Psoas muscle (tissue), 8 donors: ENCODE results near the gene SLCO6A1. TPM values are rescaled to one million over a fixed set of nuclear protein-coding genes. Genes with fewer than 3 reads are reported as not detected.
A peak's percentile ranks its signal among the peaks of the same experiment; 100 is the strongest.

Experiments used
- ATAC-seq, 4 donors: fragments of 200-7000 bp; cut with Tn5 transposase; one replicate each; pipeline ENCODE4 v1.9.1; 2020; ENCODE audit warnings: moderate library complexity in 3 of 4, mild to moderate bottlenecking in 2 of 4
- DNase-seq, 2 donors: peaks; one replicate each; pipeline ENCODE4 v3.0.0-alpha.2; 2020
- H3K27ac ChIP-seq: fragments of 200-600 bp; one replicate; pipeline ENCODE4 v1.8.0; 2022
- H3K27me3 ChIP-seq, 3 donors: fragments of 200-600 bp in 1 of 3; one replicate each; pipeline versions ENCODE4 v1.6.1 to v1.8.0; 2013 to 2022; ENCODE audit warnings: low read length in 2 of 3, mild to moderate bottlenecking in 2 of 3, moderate library complexity in 1 of 3; ENCODE audit not compliant: insufficient read depth in 3 of 3
- H3K36me3 ChIP-seq, 2 donors: fragments of 200-600 bp in 1 of 2; one replicate each; pipeline versions ENCODE4 v1.6.1 to v1.8.0; 2013 to 2022; ENCODE audit warnings: low read depth in 1 of 2, mild to moderate bottlenecking in 1 of 2, moderate library complexity in 1 of 2; ENCODE audit not compliant: insufficient read depth in 1 of 2
- H3K4me1 ChIP-seq: fragments of 200-600 bp; one replicate; pipeline ENCODE4 v1.8.0; 2022
- H3K4me3 ChIP-seq: fragments of 200-600 bp; one replicate; pipeline ENCODE4 v1.8.0; 2022; ENCODE audit warnings: mild to moderate bottlenecking
- H3K9me3 ChIP-seq: fragments of 200-600 bp; one replicate; pipeline ENCODE4 v1.8.0; 2022
- CTCF ChIP-seq: fragments of 200-600 bp; IDR thresholded peaks from one replicate; pipeline ENCODE4 v1.8.0; 2022; ENCODE audit warnings: antibody characterized with exemption
- WGBS, 3 donors: extraction: QIAGEN DNeasy Blood & Tissue Kit; methylation state at CpG; one replicate each; pipeline versions ENCODE4 v1.1.6 to v1.1.7; 2013; 5-methylcytosine and 5-hydroxymethylcytosine counted together
- intact Hi-C, 2 donors: fragments of 100-400 bp; cut with DNase I; formaldehyde crosslinking; loops; one replicate each; pipeline versions ENCODE4 v1.11.0 to v1.14.2; 2022
- polyA plus RNA-seq, 3 donors: library from polyadenylated mRNA; stranded (reverse); fragments of 200-250 nt; gene quantifications; one replicate each; pipeline ENCODE4 v1.2.3, GENCODE V29; 2013
- total RNA-seq, 4 donors: library from RNA; stranded (reverse); fragmentation: NEBNext Ultra II Directional in 2 of 4; extraction: Animal tissue kit (Norgen Biotek cat#: 25700) in 2 of 4; gene quantifications; one replicate each; pipeline versions ENCODE4 v1.2.1 to v1.2.4, GENCODE V29; 2021 to 2023
- donor health status: healthy with polysubstance abuse.
- donor health status: DM: no; HTN: no; CAD: no; lungs with moderate emphysema.
- donor health status: Bipolar disorder and iron deficiency.
- donor health status: healthy.
- donor health status: DM: yes; HTN: yes; CAD: no.
- donor health status: DM: no; HTN: no; CAD: no.
- donor health status: DM: no; HTN: no; CAD: no.
- donor health status: DM: yes; HTN: yes; CAD: no.

Gene SLCO6A1
- total and polyA plus RNA-seq, 7 donors = not detected

- WGBS, 3 donors = 66 to 71% (median 68%) methylated on average over 5 of the region's 5 CpGs
- no peak for TF ChIP-seq CTCF
- ATAC-seq (no peak), DNase-seq (no peak)
- Histone ChIP-seq H3K27me3 (no peaks in the 10 kb centered on the region), H3K4me3 (no peak overlapping the region), H3K36me3 (no peaks in the 10 kb centered on the region), H3K4me1 (no peaks in the 10 kb centered on the region), H3K27ac (no peak overlapping the region), H3K9me3 (no peaks in the 10 kb centered on the region)
- intact Hi-C loops = loop anchor here (5.0 kb wide), 2 partner anchors 497 to 502 kb away; no protein-coding TSS in a partner anchor
These were observed 41.4 kb upstream of the SLCO6A1 start for GRCh38 chr5:102539996-102540728.

- ATAC-seq = no peak
- no peaks in the 10 kb centered on the region for H3K9me3 ChIP-seq
These were observed 40.8 kb upstream of the SLCO6A1 start for GRCh38 chr5:102539562-102539961.

GRCh38 chr5:102537011-102537410 is 38.2 kb upstream of the SLCO6A1 start:
- TF ChIP-seq CTCF = no peak
- Histone ChIP-seq H3K4me3 (no peak overlapping the region), H3K27ac (no peak overlapping the region), H3K36me3 (no peaks in the 10 kb centered on the region), H3K4me1 (no peaks in the 10 kb centered on the region), H3K27me3 (no peaks in the 10 kb centered on the region), H3K9me3 (no peaks in the 10 kb centered on the region)
- ATAC-seq (no peak), DNase-seq (no peak)
- 84 to 97% (median 92%) methylated on average over 1 of the region's 1 CpG for WGBS, 3 donors
- intact Hi-C loops = loop anchor here (5.0 kb wide), 2 partner anchors 500 to 505 kb away; no protein-coding TSS in a partner anchor

More at GRCh38 chr5:102539562-102539961, 40.8 kb upstream of the SLCO6A1 start:
- Histone ChIP-seq H3K4me1 (no peaks in the 10 kb centered on the region), H3K36me3 (no peaks in the 10 kb centered on the region), H3K4me3 (no peak overlapping the region), H3K27me3 (no peaks in the 10 kb centered on the region), H3K27ac (no peak overlapping the region)
- TF ChIP-seq CTCF = no peak
- intact Hi-C loops = loop anchor here (5.0 kb wide), 2 partner anchors 498 to 503 kb away; no protein-coding TSS in a partner anchor
- WGBS, 3 donors = 67 to 91% (median 78%) methylated on average over 1 of the region's 1 CpG
- no peak for DNase-seq

GRCh38 chr5:102536323-102536928 is 37.6 kb upstream of the SLCO6A1 start:
- Histone ChIP-seq H3K4me1 (no peaks in the 10 kb centered on the region), H3K9me3 (no peaks in the 10 kb centered on the region), H3K27ac (no peak overlapping the region), H3K36me3 (no peaks in the 10 kb centered on the region), H3K4me3 (no peak overlapping the region), H3K27me3 (no peaks in the 10 kb centered on the region)
- intact Hi-C loops = loop anchor here (5.0 kb wide), 2 partner anchors 501 to 506 kb away; no protein-coding TSS in a partner anchor
- no peak for ATAC-seq
- peak; percentile 35 for TF ChIP-seq CTCF
- no peak for DNase-seq
